Stimulated activated CD8-positive, alpha-beta memory T cell treated with anti-CD3 and anti-CD28 coated beads, Interleukin-15, amount 100 ng/mL, for 48 hours (primary cell): ENCODE results near the gene BAZ1A.
"Not testable (repeated sequence)": the region's sequence is repeated elsewhere in the genome, so short reads cannot be mapped to it uniquely, and the experiment has no call there.

Source experiments
- DNase-seq, 2 donors: peaks; one replicate each; pipeline ENCODE4 v3.0.0-alpha.2; 2020; ENCODE audit warnings: low read depth in 2 of 2

BAZ1A gene

GRCh38 chr14:34858765-34859164 is 16.4 kb downstream of the BAZ1A start:
- DNase-seq: no peak

- DNase-seq: no peak
Observed at GRCh38 chr14:34857689-34858449, 17.3 kb downstream of the BAZ1A start.

GRCh38 chr14:34853041-34853440 is 22.1 kb downstream of the BAZ1A start:
- DNase-seq: no peak

- DNase-seq: no peak
Observed at GRCh38 chr14:34851395-34851794, 23.8 kb downstream of the BAZ1A start.

GRCh38 chr14:34845869-34846268 is 29.3 kb downstream of the BAZ1A start:
- DNase-seq: no peak

GRCh38 chr14:34843011-34843554 is 32.1 kb downstream of the BAZ1A start:
- DNase-seq: no peak

GRCh38 chr14:34837801-34838322 is 37.3 kb downstream of the BAZ1A start:
- no peak for DNase-seq

GRCh38 chr14:34835312-34835711 is 39.8 kb downstream of the BAZ1A start:
- no peak for DNase-seq

GRCh38 chr14:34833549-34834523 is 41.3 kb downstream of the BAZ1A start:
- DNase-seq: no peak

- DNase-seq: no peak
Observed at GRCh38 chr14:34826661-34827060, 48.5 kb downstream of the BAZ1A start.

GRCh38 chr14:34824826-34825225 is 50.3 kb downstream of the BAZ1A start:
- no peak for DNase-seq

GRCh38 chr14:34824256-34824655 is 50.9 kb downstream of the BAZ1A start:
- no peak for DNase-seq

- no peak for DNase-seq
Observed at GRCh38 chr14:34817768-34818167, 57.4 kb downstream of the BAZ1A start.

GRCh38 chr14:34810028-34810427 is 65.1 kb downstream of the BAZ1A start:
- DNase-seq: no peak

- DNase-seq: no peak
Observed at GRCh38 chr14:34806257-34806656, 68.9 kb downstream of the BAZ1A start.

GRCh38 chr14:34804933-34805332 is 70.2 kb downstream of the BAZ1A start:
- no peak for DNase-seq

- DNase-seq: not testable (repeated sequence)
Observed at GRCh38 chr14:34798861-34799260, 76.3 kb downstream of the BAZ1A start.

- DNase-seq: no peak
Observed at GRCh38 chr14:34797747-34798583, 77.2 kb downstream of the BAZ1A start.

- DNase-seq: no peak
Observed at GRCh38 chr14:34796902-34797301, 78.3 kb downstream of the BAZ1A start.

- DNase-seq: no peak
Observed at GRCh38 chr14:34794941-34795340, 80.2 kb downstream of the BAZ1A start.

- no peak for DNase-seq
Observed at GRCh38 chr14:34794217-34794616, 80.9 kb downstream of the BAZ1A start.
